A549 (cell line): ENCODE measurements around the gene ALDH3B1.

Source experiments
- CEBPB ChIP-seq, 2 experiments: fragments of >200 bp in 1 of 2; sonication (Bioruptor Twin) in 1 of 2; formaldehyde crosslinking in 1 of 2; IDR thresholded peaks; 2 replicates each; pipeline ENCODE4 v1.6.1; 2012 to 2016
- CTCF ChIP-seq: fragments of >200 bp; sonication (Bioruptor Twin); formaldehyde crosslinking; IDR thresholded peaks from 3 replicates; pipeline ENCODE4 v1.5.1; 2016
- EP300 ChIP-seq, 2 experiments: fragments of >200 bp; sonication (Bioruptor Twin); formaldehyde crosslinking; IDR thresholded peaks; 2 replicates in 1 of 2; 3 replicates in 1 of 2; pipeline ENCODE4 v1.6.1; 2016 to 2017
- ZNF302 ChIP-seq: fragments of 250-450 bp; sonication (Bioruptor Pico); IDR thresholded peaks from 2 replicates; pipeline ENCODE4 v1.9.0; 2021; ENCODE audit warnings: inconsistent platforms, mild to moderate bottlenecking, moderate library complexity

DNA sequence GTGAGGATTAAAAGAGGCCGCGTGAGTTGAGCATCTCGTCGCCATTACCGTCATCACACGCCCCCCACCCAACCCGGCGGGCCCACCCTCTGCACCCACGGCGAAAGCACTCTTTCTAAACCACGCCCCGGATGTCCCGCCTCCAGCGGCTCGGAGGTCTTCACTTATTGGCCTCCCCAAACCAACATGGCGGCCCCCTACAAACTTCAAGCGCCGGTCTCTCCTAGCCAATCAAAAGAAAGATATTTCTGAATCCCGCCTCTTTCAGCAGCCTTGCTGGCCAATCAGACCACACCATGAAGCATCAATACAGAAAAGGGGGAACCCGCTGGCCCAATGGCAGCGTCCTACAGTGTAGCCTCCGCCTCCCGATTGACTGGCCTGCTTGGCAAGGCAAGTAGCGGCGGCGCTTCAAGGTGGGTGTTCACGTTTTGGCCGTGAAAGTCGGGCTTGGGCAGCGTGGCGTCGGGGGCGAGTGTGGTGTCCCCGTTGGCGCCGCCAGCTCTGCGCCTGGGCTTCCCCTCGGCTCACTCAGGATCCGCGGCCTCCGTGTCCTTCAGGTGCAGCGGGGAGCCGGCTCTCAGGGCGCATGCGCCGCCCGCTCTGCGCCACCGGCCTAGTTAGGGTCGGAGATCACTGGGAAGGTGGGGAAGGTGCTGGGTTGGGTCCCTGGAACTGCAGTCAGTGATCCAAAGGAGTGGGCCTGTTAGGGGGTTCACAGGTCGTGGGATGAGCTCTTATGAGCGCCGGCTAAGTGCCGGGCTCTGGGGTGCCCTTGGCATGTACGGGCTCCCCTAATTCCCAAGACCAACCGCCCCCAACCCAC is 20.4 kb downstream of the ALDH3B1 start, which contains the start of gene NDUFS8:
- TF ChIP-seq CEBPB (IDR thresholded peaks at IDR 0.05): no peak
- no peak for TF ChIP-seq ZNF302 (CRISPR knock-in tag)
- no peak for TF ChIP-seq CTCF
- TF ChIP-seq EP300 (IDR thresholded peaks at IDR 0.05): no peak
